Globus pallidus (tissue), 1 donor: ENCODE measurements around the gene TUBB4A.
"Not testable (repeated sequence)": the region's sequence is repeated elsewhere in the genome, so short reads cannot be mapped to it uniquely, and the experiment has no call there.

Experiments
- DNase-seq: peaks from one replicate; pipeline ENCODE4 v3.0.0-alpha.2; 2015; ENCODE audit warnings: low spot score

TUBB4A gene

GRCh38 chr19:6501740-6502648 is at the start of gene TUBB4A:
TUBB4A (minus strand) TSS chr19:6502309; CDS start chr19:6502212, 97 bp downstream.
- DNase-seq, result peak; percentile 92

- no peak for DNase-seq
Measured at GRCh38 chr19:6551091-6551490, 49.0 kb upstream of the TUBB4A start.

- DNase-seq, result not testable (repeated sequence)
Measured at GRCh38 chr19:6550679-6551078, 48.6 kb upstream of the TUBB4A start.

- DNase-seq, result no peak
Measured at GRCh38 chr19:6543866-6544347, 41.8 kb upstream of the TUBB4A start.

GRCh38 chr19:6540918-6541689 is 39.0 kb upstream of the TUBB4A start:
- no peak for DNase-seq

- no peak for DNase-seq
Measured at GRCh38 chr19:6539514-6539913, 37.4 kb upstream of the TUBB4A start.

- DNase-seq, result no peak
Measured at GRCh38 chr19:6535558-6536137, 33.5 kb upstream of the TUBB4A start.

GRCh38 chr19:6534451-6535093 is 32.5 kb upstream of the TUBB4A start:
- no peak for DNase-seq

- no peak for DNase-seq
Measured at GRCh38 chr19:6533746-6534418, 31.8 kb upstream of the TUBB4A start.

- no peak for DNase-seq
Measured at GRCh38 chr19:6533000-6533328, 30.9 kb upstream of the TUBB4A start.

GRCh38 chr19:6532244-6532999 is 30.3 kb upstream of the TUBB4A start:
- no peak for DNase-seq

GRCh38 chr19:6531956-6532243 is 29.8 kb upstream of the TUBB4A start:
- no peak for DNase-seq

- DNase-seq, result no peak
Measured at GRCh38 chr19:6531163-6531955, 29.2 kb upstream of the TUBB4A start.

- DNase-seq, result peak; percentile 85
Measured at GRCh38 chr19:6530386-6531162, 28.5 kb upstream of the TUBB4A start, which contains the start of gene TNFSF9. TNFSF9 (plus strand) TSS chr19:6531026; CDS start chr19:6531037, 11 bp downstream.

- no peak for DNase-seq
Measured at GRCh38 chr19:6529937-6530385, 27.9 kb upstream of the TUBB4A start.

GRCh38 chr19:6529351-6529750 is 27.2 kb upstream of the TUBB4A start:
- DNase-seq, result no peak

GRCh38 chr19:6528544-6529121 is 26.5 kb upstream of the TUBB4A start:
- peak; percentile 85 for DNase-seq

- no peak for DNase-seq
Measured at GRCh38 chr19:6527893-6528543, 25.9 kb upstream of the TUBB4A start.
